GM15510 (cell line): ENCODE data around the gene FAM47B.

Source experiments
- POLR2A ChIP-seq: IDR thresholded peaks from 3 replicates; pipeline ENCODE4 v1.6.1; 2011; ENCODE audit warnings: borderline replicate concordance; ENCODE audit not compliant: insufficient read length; ENCODE audit errors: extremely low read depth

FAM47B gene

GRCh38 chrX:34942496-34942895, at the start of gene FAM47B:
TSS of gene FAM47B (plus strand) at chrX:34942796. CDS start at chrX:34942832, 36 bp downstream.
- TF ChIP-seq POLR2A: no peak

GRCh38 chrX:34893741-34894140, 48.9 kb upstream of the FAM47B start:
- no peak for TF ChIP-seq POLR2A

GRCh38 chrX:34900691-34901090, 41.9 kb upstream of the FAM47B start:
- TF ChIP-seq POLR2A: no peak

- TF ChIP-seq POLR2A: no peak
Observed at GRCh38 chrX:34901761-34902160, 40.8 kb upstream of the FAM47B start.

- TF ChIP-seq POLR2A: no peak
Observed at GRCh38 chrX:34903316-34903715, 39.3 kb upstream of the FAM47B start.

GRCh38 chrX:34909151-34909550, 33.4 kb upstream of the FAM47B start:
- no peak for TF ChIP-seq POLR2A

DNA sequence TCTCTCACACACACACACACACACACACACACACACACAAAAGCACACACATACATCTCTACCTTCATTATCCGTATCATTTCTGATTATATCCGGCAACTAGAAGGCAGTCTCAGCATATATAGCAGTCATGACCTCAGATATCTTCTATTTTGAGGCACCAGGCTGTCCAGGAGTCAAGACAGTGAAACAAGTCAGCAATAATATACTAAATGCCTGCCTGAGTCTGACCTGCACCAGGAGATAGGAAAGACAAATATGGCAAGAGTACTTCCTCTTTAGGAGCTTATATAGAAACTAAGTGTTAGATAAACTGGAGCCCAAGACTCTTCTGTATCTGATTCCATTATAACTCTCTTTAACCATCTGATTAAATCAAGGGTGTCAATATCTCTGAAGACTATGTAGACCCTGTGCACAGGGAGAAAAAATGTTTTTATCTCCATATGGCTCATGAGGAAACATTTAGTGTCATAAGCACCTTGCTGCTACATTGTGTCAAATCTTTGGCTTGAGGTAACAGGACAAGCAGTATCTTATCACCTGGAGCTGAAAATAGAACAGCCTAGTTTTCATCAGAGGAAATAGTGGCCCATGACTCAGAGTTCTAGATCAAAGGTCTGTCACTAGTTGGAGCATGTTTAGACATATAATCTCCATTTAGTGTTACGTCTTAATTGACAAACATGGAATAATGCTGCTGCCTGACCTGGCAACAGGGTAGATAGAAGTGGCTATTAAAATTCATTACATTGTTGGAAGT, 27.0 kb upstream of the FAM47B start:
- no peak for TF ChIP-seq POLR2A

- no peak for TF ChIP-seq POLR2A
Observed at GRCh38 chrX:34917146-34917545, 25.4 kb upstream of the FAM47B start.

DNA sequence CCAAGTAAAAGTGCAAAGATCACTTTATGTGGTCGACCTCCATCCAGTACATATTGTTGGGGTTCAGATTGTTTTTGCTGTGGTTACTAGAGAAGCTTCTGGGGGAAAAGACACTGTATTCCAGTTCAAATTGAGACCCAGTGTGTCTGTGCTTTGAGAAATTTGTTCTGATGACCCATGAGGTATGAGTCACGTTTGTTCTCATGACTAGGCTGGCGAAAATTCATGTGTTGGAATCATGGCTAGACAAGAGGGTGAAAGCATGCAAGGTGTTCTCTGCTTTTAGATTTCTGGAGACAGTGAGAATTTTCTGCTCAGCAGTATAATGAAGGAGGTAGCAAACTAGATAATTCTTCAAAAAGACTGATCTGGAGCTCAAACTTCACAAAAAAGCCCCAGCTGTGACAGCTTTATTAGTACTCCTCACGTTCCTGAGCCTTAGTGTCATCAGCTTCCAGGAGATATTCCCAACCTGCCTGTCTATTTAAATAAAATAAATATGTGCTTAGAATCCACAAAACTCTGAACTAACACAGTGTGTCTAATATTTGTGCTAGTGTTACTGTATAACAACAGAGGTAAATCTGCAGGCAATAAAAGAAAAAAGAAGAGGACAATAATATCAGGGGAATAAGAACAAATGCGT, 24.4 kb upstream of the FAM47B start:
- TF ChIP-seq POLR2A: no peak

DNA sequence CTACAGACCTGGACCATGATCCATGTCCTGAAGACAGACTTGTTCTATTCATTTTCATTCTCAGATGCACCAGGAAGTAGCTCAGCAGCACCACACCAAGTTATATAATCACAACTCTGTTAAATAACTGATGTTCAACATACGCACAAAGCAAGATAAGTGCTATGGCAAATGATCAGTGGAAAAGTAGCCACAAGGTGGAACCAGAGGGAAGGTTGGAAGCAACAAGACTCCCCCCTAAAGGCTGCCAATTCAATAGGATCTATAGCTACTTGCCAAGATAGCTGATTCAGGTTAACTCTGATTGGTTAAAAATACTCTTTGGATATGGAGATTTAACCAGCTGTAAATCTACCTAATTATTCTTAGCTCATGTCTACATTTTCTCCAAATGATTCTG, 23.7 kb upstream of the FAM47B start:
- no peak for TF ChIP-seq POLR2A

- no peak for TF ChIP-seq POLR2A
Observed at GRCh38 chrX:34927866-34928265, 14.7 kb upstream of the FAM47B start.

DNA sequence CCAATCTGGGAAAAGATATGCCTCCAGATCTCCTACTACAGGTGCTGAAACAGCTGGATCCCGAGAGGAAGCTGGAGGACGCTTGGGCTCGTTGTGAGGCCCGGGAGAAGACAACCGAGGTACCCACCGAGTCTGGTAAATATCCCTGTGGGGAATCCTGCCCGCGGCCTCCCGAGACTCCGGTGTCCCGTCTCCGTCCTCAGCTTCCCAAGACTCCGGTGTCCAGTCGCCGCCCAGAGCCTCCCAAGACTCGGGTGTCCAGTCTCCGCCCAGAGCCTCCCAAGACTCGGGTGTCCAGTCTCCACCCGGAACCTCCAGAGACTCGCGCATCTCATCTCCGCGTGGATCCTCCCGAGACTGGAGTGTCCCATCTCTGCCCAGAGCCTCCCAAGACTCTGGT, 639 bp downstream of the FAM47B start:
- no peak for TF ChIP-seq POLR2A

- no peak for TF ChIP-seq POLR2A
Observed at GRCh38 chrX:34956916-34957315, 14.3 kb downstream of the FAM47B start.

GRCh38 chrX:34961662-34962061, 19.1 kb downstream of the FAM47B start:
- no peak for TF ChIP-seq POLR2A

DNA sequence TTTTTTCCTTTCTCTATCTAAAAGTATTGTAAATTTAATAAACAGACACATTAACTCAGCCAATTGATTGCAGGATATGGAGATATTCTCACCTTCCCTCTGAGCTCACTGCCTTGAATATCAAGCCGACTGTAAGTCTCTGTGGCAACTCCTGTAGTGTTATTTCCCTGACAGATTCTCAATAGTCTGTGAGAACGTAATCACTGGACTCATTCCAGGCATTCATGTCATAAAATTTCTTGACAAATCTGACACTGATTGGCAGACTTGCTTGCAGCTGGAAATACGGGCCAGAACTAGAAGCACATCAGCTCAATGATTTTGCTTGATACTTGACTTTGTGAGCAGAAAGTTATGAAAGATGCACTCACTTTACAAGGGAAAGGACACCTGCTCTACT, 29.6 kb downstream of the FAM47B start:
- TF ChIP-seq POLR2A: no peak

DNA sequence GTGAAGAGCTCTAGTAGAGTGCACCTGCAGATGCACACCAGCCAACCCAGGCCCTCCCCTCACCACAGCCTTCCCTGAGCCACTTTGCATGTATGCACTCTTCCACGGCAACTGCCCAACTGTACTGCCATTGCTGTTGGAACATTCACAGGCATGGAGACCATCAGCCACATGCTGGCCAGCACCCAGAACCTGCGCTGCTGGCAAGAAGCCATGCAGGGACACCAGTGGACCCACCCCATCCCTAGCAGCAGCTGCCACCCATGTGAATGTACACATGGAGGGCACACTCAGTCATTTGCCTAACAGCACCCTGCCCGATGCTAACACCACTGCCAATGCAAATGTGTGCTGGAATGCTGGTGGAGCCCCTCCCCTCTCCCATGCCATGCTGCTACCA, 35.6 kb downstream of the FAM47B start:
- no peak for TF ChIP-seq POLR2A
